Neutrophil (primary cell): ENCODE data around the gene CTDSPL.

Experiments used
- H3K27ac ChIP-seq: fragments of 200-600 bp; sonication (generic); 2 replicates; pipeline ENCODE4 v1.5.1; 2016; ENCODE audit warnings: mild to moderate bottlenecking, moderate library complexity
- H3K27me3 ChIP-seq: fragments of 200-600 bp; sonication (generic); 2 replicates; pipeline ENCODE4 v1.6.0; 2016; ENCODE audit warnings: mild to moderate bottlenecking
- H3K36me3 ChIP-seq: fragments of 200-600 bp; sonication (generic); 2 replicates; pipeline ENCODE4 v1.5.1; 2017
- H3K4me1 ChIP-seq, 2 experiments: fragments of 200-600 bp in 1 of 2; sonication (generic) in 1 of 2; 1 replicate in 1 of 2; 2 replicates in 1 of 2; pipeline versions ENCODE4 v1.5.1 to v1.6.1; 2013 to 2016; ENCODE audit warnings: low read depth in 1 of 2, low read length in 1 of 2, mild to moderate bottlenecking in 1 of 2, moderate library complexity in 1 of 2; ENCODE audit not compliant: control insufficient read depth in 1 of 2, insufficient read depth in 1 of 2
- H3K4me3 ChIP-seq, 2 experiments: fragments of 200-600 bp in 1 of 2; sonication (generic) in 1 of 2; 1 replicate in 1 of 2; 2 replicates in 1 of 2; pipeline ENCODE4 v1.5.1; 2013 to 2016; ENCODE audit warnings: low read depth in 1 of 2, low read length in 1 of 2, mild to moderate bottlenecking in 1 of 2, moderate library complexity in 1 of 2
- H3K9me3 ChIP-seq: fragments of 200-600 bp; sonication (generic); 2 replicates; pipeline ENCODE4 v1.5.1; 2016
- CTCF ChIP-seq: fragments of 200-600 bp; sonication (generic); IDR thresholded peaks from 2 replicates; pipeline ENCODE4 v1.5.1; 2016; ENCODE audit warnings: antibody characterized with exemption

Gene CTDSPL

DNA sequence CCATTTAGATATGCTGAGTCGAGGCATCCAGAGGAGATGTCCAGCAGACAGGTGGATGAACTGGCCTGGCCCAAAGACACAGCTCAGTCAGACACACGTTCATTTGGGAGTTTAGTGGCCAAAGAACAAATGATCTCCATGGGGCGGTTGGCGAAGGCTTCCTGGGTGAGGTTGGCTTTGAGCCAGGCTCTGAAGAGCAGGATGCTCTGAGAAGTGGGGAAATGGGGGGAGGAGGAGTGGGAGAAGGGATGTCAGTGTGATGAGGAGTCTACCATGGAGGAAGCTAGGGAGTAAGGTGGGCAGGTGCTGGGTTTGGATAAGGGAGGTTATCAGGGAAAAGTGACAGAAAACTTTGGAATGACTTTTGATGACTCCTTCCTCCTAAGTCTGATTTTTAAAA, 81.4 kb downstream of the CTDSPL start:
- H3K9me3 ChIP-seq = no peaks in the 10 kb centered on the region
- H3K36me3 ChIP-seq = no peaks in the 10 kb centered on the region
- H3K4me3 ChIP-seq = no peak overlapping the region
- TF ChIP-seq CTCF = no peak
- peaks cover 31 to 33% of the 10 kb centered on the region in 2 experiments for H3K4me1 ChIP-seq
- no peaks in the 10 kb centered on the region for H3K27me3 ChIP-seq
- H3K27ac ChIP-seq = no peak overlapping the region

GRCh38 chr3:37943631-37944314, 82.1 kb downstream of the CTDSPL start:
- Histone ChIP-seq H3K4me3 (no peak overlapping the region), H3K27me3 (no peaks in the 10 kb centered on the region), H3K27ac (no peak overlapping the region), H3K36me3 (no peaks in the 10 kb centered on the region), H3K9me3 (no peaks in the 10 kb centered on the region), H3K4me1 (peaks cover 28 to 33% of the 10 kb centered on the region in 2 experiments)
- no peak for TF ChIP-seq CTCF

- H3K4me3 ChIP-seq = no peak overlapping the region
- no peaks in the 10 kb centered on the region for H3K9me3 ChIP-seq
- H3K4me1 ChIP-seq = peaks cover 28 to 33% of the 10 kb centered on the region in 2 experiments
- TF ChIP-seq CTCF = no peak
- H3K27me3 ChIP-seq = no peaks in the 10 kb centered on the region
- peak overlapping the region; percentile 59 for H3K27ac ChIP-seq
- no peaks in the 10 kb centered on the region for H3K36me3 ChIP-seq
Measured at GRCh38 chr3:37944391-37944842, 82.7 kb downstream of the CTDSPL start.

- Histone ChIP-seq H3K9me3 (no peaks in the 10 kb centered on the region), H3K27ac (peak overlapping the region; percentile 59), H3K27me3 (no peaks in the 10 kb centered on the region), H3K4me1 (peaks cover 28 to 33% of the 10 kb centered on the region in 2 experiments), H3K4me3 (no peak overlapping the region), H3K36me3 (no peaks in the 10 kb centered on the region)
- no peak for TF ChIP-seq CTCF
Measured at GRCh38 chr3:37945156-37945806, 83.6 kb downstream of the CTDSPL start.

GRCh38 chr3:37945807-37946530, 84.3 kb downstream of the CTDSPL start:
- H3K27me3 ChIP-seq = no peaks in the 10 kb centered on the region
- peak overlapping the region; percentile 59 for H3K27ac ChIP-seq
- H3K4me3 ChIP-seq = no peak overlapping the region
- peaks cover 28 to 33% of the 10 kb centered on the region in 2 experiments for H3K4me1 ChIP-seq
- TF ChIP-seq CTCF = no peak
- no peaks in the 10 kb centered on the region for H3K9me3 ChIP-seq
- no peaks in the 10 kb centered on the region for H3K36me3 ChIP-seq
